Esophagus muscularis mucosa (tissue), 4 donors: ENCODE data around the gene NKAIN2.

Source experiments
- EP300 ChIP-seq: sonication (generic); formaldehyde crosslinking; IDR thresholded peaks from one replicate; pipeline ENCODE4 v1.6.1; 2017; ENCODE audit warnings: antibody characterized with exemption
- POLR2A ChIP-seq: fragments of 450-650 bp; IDR thresholded peaks from one replicate; pipeline ENCODE4 v1.6.1; 2017; ENCODE audit warnings: antibody characterized with exemption, moderate library complexity, mild to moderate bottlenecking, low read depth
- POLR2AphosphoS5 ChIP-seq, 2 donors: sonication (generic); formaldehyde crosslinking; IDR thresholded peaks; one replicate each; pipeline ENCODE4 v1.6.1; 2017; ENCODE audit warnings: antibody characterized with exemption in 2 of 2
- TF ChIP-seq, protein P1 (sequence below), 3 experiments: fragments of 200-600 bp in 2 of 3; fragments of 450-650 bp in 1 of 3; sonication (generic) in 2 of 3; IDR thresholded peaks; one replicate each; pipeline ENCODE4 v1.5.1; 2017 to 2019; ENCODE audit warnings: antibody characterized with exemption in 3 of 3, mild to moderate bottlenecking in 2 of 3, moderate library complexity in 1 of 3

DNA sequence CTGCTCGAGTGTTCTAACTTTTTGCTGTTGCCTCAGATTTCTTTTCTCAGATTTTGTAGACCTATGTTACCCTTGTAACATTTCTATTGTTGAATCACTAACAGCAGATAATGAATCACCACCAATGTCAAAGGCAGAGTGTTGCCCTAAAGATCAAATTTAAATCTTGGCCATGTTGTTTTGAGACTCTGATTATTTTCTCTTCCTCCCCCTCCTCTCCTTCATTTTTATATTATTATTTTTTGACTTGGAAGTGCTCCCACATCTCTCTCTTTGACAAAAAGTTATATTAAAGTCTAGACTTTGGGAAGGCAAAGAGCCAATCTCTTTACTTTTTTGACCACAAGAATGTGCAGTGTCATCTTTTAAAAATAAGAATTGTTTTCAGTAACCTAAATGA lies 422.7 kb downstream of the NKAIN2 start:
- no peak for TF ChIP-seq EP300
- TF ChIP-seq, protein P1, sequence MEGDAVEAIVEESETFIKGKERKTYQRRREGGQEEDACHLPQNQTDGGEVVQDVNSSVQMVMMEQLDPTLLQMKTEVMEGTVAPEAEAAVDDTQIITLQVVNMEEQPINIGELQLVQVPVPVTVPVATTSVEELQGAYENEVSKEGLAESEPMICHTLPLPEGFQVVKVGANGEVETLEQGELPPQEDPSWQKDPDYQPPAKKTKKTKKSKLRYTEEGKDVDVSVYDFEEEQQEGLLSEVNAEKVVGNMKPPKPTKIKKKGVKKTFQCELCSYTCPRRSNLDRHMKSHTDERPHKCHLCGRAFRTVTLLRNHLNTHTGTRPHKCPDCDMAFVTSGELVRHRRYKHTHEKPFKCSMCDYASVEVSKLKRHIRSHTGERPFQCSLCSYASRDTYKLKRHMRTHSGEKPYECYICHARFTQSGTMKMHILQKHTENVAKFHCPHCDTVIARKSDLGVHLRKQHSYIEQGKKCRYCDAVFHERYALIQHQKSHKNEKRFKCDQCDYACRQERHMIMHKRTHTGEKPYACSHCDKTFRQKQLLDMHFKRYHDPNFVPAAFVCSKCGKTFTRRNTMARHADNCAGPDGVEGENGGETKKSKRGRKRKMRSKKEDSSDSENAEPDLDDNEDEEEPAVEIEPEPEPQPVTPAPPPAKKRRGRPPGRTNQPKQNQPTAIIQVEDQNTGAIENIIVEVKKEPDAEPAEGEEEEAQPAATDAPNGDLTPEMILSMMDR (IDR thresholded peaks at IDR 0.05): no peak
- no peak for TF ChIP-seq POLR2A
- no peak for TF ChIP-seq POLR2AphosphoS5 (IDR thresholded peaks at IDR 0.05)
